Omental fat pad (tissue), 4 donors: ENCODE results near the gene PLXNB1. TPM values are rescaled to one million over a fixed set of nuclear protein-coding genes. Genes with fewer than 3 reads are reported as not detected.

ENCODE experiments used
- ATAC-seq: fragments of 150-250 bp; one replicate; pipeline ENCODE4 v1.9.1; 2016; ENCODE audit warnings: mild to moderate bottlenecking, moderate library complexity; ENCODE audit not compliant: low FRiP score
- DNase-seq: peaks from one replicate; pipeline ENCODE4 v3.0.0-alpha.2; 2019; ENCODE audit warnings: low spot score
- CTCF ChIP-seq, 3 donors: fragments of 450-650 bp; IDR thresholded peaks; one replicate each; pipeline ENCODE4 v1.5.1; 2016 to 2017; ENCODE audit warnings: antibody characterized with exemption in 3 of 3, mild to moderate bottlenecking in 3 of 3, moderate library complexity in 2 of 3
- total RNA-seq, 4 donors: library from RNA; depleted of rRNA; stranded (reverse); fragments of >200 nt; gene quantifications; one replicate each; pipeline ENCODE4 v1.1.0, GENCODE V29; 2016

The PLXNB1 gene
- total RNA-seq, 4 donors from 2014 or later, result 66.7 to 91.3 (median 77.1) TPM

- ATAC-seq, result no peak
- DNase-seq, result no peak
- no peak for TF ChIP-seq CTCF (IDR thresholded peaks at IDR 0.05)
Measured at GRCh38 chr3:48428572-48429316, 1.1 kb downstream of the PLXNB1 start.

- ATAC-seq (no peak), DNase-seq (no peak)
- TF ChIP-seq CTCF (IDR thresholded peaks at IDR 0.05), result no peak
Measured at GRCh38 chr3:48428088-48428571, 1.8 kb downstream of the PLXNB1 start.

- no peak for DNase-seq
- ATAC-seq, result no peak
Measured at GRCh38 chr3:48427630-48427962, 2.3 kb downstream of the PLXNB1 start.

GRCh38 chr3:48426944-48427629 is 2.8 kb downstream of the PLXNB1 start:
- ATAC-seq, result no peak

More at GRCh38 chr3:48427630-48427962, 2.3 kb downstream of the PLXNB1 start:
- TF ChIP-seq CTCF (IDR thresholded peaks at IDR 0.05), result no peak

GRCh38 chr3:48426401-48426909 is 3.4 kb downstream of the PLXNB1 start:
- ATAC-seq (no peak), DNase-seq (no peak)
- no peak for TF ChIP-seq CTCF (IDR thresholded peaks at IDR 0.05)

More at GRCh38 chr3:48426944-48427629, 2.8 kb downstream of the PLXNB1 start:
- no peak for DNase-seq
- no peak for TF ChIP-seq CTCF (IDR thresholded peaks at IDR 0.05)

- DNase-seq (no peak), ATAC-seq (peak; percentile 31)
- no peak for TF ChIP-seq CTCF (IDR thresholded peaks at IDR 0.05)
Measured at GRCh38 chr3:48425281-48425812, 4.5 kb downstream of the PLXNB1 start.
